Measurements from ENCODE around the gene ELAC2. TPM values are rescaled to one million over a fixed set of nuclear protein-coding genes. Genes with fewer than 3 reads are reported as not detected.

The ELAC2 gene
- total and polyA plus RNA-seq, 5 donors, result 28.2 to 52.0 (median 48.3) TPM

DNA sequence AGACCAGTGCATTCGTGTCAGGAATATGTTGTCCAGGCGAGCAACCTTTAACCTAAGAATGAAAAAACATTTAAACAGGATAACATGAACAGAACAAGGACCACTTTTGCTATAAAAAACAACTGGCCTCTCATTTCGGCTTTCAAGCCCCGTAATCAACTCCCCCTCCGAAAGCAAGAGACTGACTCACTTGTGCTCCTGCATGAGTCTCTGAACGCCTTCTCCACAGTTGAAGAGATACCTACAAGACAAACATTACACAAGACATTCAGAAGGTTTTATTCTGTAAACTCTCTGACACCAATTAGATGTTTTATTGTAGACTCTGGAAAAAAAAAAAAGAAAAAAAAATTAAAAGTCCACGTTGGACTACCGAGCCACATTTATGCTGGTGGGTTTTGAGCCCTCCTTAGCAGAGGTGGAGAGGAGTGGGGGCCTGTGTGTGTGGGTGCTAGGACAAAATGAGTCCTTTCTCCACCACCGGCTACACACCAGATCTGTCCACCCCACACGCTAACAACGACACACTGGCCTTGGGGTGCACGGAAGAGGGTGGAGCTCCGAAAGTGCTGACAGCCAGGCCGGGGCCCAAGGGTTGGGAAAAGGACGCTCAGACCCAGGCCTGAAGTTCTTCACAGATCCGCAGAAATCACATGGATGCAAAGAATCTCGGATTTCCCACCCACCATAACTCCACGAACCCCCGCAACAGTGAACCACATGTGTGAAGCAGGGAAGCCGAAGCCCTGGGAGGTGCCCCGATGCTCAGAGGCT lies 759 bp downstream of the ELAC2 start:
- peak; percentile 15 to 57 for ATAC-seq
- intact Hi-C loops (cut with DNase I), result no loop called here
- H3K4me3 ChIP-seq (ENCODE audit: low read length), result peak overlapping the region; percentile 81
- WGBS, result 19% methylated on average over 21 of the region's 21 CpGs
- H3K27me3 ChIP-seq (ENCODE audit: control insufficient read depth, insufficient read depth), result no peaks in the 10 kb centered on the region
- no peaks in the 10 kb centered on the region for H3K4me1 ChIP-seq (ENCODE audit: control insufficient read depth, insufficient read depth, low read length)
- H3K27ac ChIP-seq (ENCODE audit: low read length), result peak overlapping the region; percentile 82
- no peak for DNase-seq
- H3K9me3 ChIP-seq (ENCODE audit: control insufficient read depth, low read length), result no peaks in the 10 kb centered on the region

DNA sequence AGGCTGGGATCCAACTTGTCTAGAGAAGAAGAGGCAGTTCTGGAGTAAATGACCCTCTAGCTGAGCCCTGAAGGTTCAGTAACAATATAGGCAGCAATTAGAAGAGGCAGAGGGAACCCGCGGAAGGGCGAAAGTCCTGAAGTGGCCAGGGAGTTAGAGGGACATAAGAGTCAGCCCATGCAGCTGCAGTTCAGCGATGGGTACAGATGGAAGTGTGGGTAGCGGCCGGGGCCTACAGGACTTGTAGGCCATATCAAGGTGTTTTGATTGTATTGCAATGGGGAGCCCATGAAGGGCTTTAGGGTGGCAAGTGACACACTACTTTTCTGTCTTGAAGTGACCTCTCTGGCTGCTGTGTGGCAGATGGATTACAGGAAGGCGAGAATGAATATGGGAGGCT lies 3.0 kb downstream of the ELAC2 start:
- intact Hi-C loops (cut with DNase I), result no loop called here
- 89% methylated on average over 7 of the region's 7 CpGs for WGBS

DNA sequence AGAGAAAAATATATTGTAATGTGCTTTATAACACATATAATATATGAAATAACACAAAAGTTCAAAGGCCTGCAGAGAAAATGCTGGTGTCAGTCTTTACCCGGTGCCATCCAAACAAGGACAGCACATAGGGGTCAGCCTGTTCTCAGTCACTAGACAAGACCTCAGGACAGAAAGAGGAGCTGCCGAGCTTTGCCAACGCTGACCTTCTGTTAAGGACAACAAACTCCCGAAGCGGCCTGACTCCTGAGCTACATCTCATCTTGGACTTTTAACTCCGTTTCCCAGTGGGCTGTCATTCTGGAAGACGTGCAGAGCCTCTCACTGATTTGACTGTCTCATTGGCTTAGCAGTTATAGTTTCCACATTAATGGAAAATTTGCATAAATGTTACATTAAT lies 6.9 kb downstream of the ELAC2 start:
- intact Hi-C loops (cut with DNase I), result no loop called here
- H3K27me3 ChIP-seq (ENCODE audit: control insufficient read depth, insufficient read depth), result no peaks in the 10 kb centered on the region
- no peak for ATAC-seq
- no peaks in the 10 kb centered on the region for H3K4me1 ChIP-seq (ENCODE audit: control insufficient read depth, insufficient read depth, low read length)
- WGBS, result 62% methylated on average over 7 of the region's 7 CpGs
- no peak overlapping the region for H3K4me3 ChIP-seq (ENCODE audit: low read length)
- H3K9me3 ChIP-seq (ENCODE audit: control insufficient read depth, low read length), result no peaks in the 10 kb centered on the region
- DNase-seq, result no peak
- H3K27ac ChIP-seq (ENCODE audit: low read length), result no peak overlapping the region

More for the DNA sequence above, 3.0 kb downstream of the ELAC2 start:
- no peak overlapping the region for H3K27ac ChIP-seq (ENCODE audit: low read length)
- H3K4me1 ChIP-seq (ENCODE audit: control insufficient read depth, insufficient read depth, low read length), result no peaks in the 10 kb centered on the region
- H3K27me3 ChIP-seq (ENCODE audit: control insufficient read depth, insufficient read depth), result no peaks in the 10 kb centered on the region
- DNase-seq, result no peak
- no peaks in the 10 kb centered on the region for H3K9me3 ChIP-seq (ENCODE audit: control insufficient read depth, low read length)
- no peak overlapping the region for H3K4me3 ChIP-seq (ENCODE audit: low read length)
- no peak for ATAC-seq

DNA sequence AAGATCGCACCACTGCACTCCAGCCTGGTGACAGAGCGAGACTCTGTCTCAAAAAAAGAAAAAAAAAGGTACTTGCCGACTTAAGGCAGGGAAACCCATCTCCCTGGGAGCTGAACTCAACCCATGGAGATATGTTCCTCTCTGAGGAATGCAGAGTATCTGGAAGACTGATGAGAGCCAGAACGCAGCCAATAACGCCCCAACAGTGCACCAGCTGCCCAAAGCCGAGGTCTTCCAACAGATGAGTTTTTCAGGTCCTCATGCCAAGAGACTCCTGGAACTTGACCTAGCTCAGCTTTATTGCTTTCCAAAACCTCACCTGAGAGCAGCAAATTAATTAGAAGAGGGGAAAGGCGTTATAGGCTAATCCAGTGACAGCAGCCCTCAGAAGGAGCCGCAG lies 9.4 kb downstream of the ELAC2 start:
- intact Hi-C loops (cut with DNase I), result loop anchor here in 3 of 4 donors (10.0 kb wide), 3 partner anchors 754 to 834 kb away; no protein-coding TSS in a partner anchor
- Histone ChIP-seq H3K4me3 (ENCODE audit: low read length) (no peak overlapping the region), H3K27me3 (ENCODE audit: control insufficient read depth, insufficient read depth) (no peaks in the 10 kb centered on the region), H3K4me1 (ENCODE audit: control insufficient read depth, insufficient read depth, low read length) (no peaks in the 10 kb centered on the region), H3K9me3 (ENCODE audit: control insufficient read depth, low read length) (no peaks in the 10 kb centered on the region), H3K27ac (ENCODE audit: low read length) (no peak overlapping the region)
- DNase-seq (no peak), ATAC-seq (no peak)
- WGBS, result 87% methylated on average over 8 of the region's 8 CpGs

DNA sequence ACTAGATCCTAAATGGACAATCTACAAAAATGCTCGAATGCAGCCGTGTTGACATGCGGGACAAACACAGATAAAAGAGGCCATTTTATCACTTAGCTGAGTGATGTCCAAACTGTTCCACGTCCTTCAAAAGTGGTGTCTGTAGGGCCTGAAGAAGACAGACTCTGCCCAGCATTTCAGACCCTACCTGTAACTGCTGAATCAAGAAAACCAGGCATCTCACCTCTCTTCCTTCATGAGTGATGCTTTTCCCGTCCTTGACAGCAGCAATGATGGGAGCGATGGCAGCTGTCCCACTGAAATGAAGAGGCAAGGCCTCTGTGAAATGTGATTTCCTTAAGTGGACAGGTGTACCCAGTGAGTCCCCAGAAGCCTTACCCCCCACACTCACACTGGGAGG lies 12.3 kb downstream of the ELAC2 start:
- no peak overlapping the region for H3K27ac ChIP-seq (ENCODE audit: low read length)
- H3K4me1 ChIP-seq (ENCODE audit: control insufficient read depth, insufficient read depth, low read length), result no peaks in the 10 kb centered on the region
- no peak overlapping the region for H3K4me3 ChIP-seq (ENCODE audit: low read length)
- intact Hi-C loops (cut with DNase I), result loop anchor here in 3 of 4 donors (10.0 kb wide), 3 partner anchors 751 to 831 kb away; no protein-coding TSS in a partner anchor
- H3K9me3 ChIP-seq (ENCODE audit: control insufficient read depth, low read length), result no peaks in the 10 kb centered on the region
- ATAC-seq (no peak), DNase-seq (no peak)
- 77% methylated on average over 6 of the region's 6 CpGs for WGBS
- no peaks in the 10 kb centered on the region for H3K27me3 ChIP-seq (ENCODE audit: control insufficient read depth, insufficient read depth)

DNA sequence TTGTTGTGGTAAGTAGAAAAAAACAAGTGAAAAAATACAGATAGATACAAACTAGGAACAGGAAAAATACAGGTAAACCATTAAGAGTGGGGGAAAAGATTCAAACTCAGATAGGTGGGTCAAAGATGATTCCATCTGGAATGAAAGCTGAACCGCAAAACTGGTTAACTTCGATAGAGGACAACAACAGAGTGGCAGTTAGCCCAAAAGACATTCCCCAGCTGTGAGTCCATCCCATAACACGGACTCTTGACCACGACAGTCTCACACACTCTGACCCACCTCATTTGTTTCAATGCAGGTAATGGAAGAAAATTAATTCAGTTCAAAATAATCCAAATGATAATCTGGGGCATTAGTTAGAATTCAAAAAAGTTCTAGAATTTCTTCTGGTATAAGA lies 13.5 kb downstream of the ELAC2 start:
- no peaks in the 10 kb centered on the region for H3K9me3 ChIP-seq (ENCODE audit: control insufficient read depth, low read length)
- DNase-seq (no peak), ATAC-seq (no peak)
- intact Hi-C loops (cut with DNase I), result loop anchor here in 3 of 4 donors (5.0 to 10.0 kb wide), 4 partner anchors 77 to 830 kb away; no protein-coding TSS in a partner anchor
- H3K27ac ChIP-seq (ENCODE audit: low read length), result no peak overlapping the region
- no peak overlapping the region for H3K4me3 ChIP-seq (ENCODE audit: low read length)
- WGBS, result 73% methylated on average over 4 of the region's 4 CpGs
- H3K4me1 ChIP-seq (ENCODE audit: control insufficient read depth, insufficient read depth, low read length), result no peaks in the 10 kb centered on the region
- H3K27me3 ChIP-seq (ENCODE audit: control insufficient read depth, insufficient read depth), result no peaks in the 10 kb centered on the region

DNA sequence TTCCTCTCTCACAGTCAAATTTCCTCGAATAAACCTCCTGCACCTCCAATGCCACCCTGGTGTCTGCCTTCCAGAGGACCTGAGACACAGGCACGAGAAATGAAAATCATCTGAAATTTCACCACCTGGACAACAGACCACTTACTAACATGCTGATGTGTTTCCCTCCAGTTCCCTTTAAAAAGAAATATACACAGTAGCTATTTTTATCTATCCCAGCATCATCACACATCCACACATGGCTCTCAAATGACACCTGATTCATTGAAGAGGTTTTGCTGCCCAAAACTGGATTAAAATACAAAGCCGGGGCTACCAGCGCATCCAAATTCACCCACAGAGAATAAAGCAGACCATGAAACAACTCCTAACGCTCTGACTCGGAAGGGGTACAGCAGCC lies 13.9 kb downstream of the ELAC2 start:
- no peaks in the 10 kb centered on the region for H3K9me3 ChIP-seq (ENCODE audit: control insufficient read depth, low read length)
- no peaks in the 10 kb centered on the region for H3K4me1 ChIP-seq (ENCODE audit: control insufficient read depth, insufficient read depth, low read length)
- no peaks in the 10 kb centered on the region for H3K27me3 ChIP-seq (ENCODE audit: control insufficient read depth, insufficient read depth)
- DNase-seq (no peak), ATAC-seq (no peak)
- WGBS, result 92% methylated on average over 6 of the region's 6 CpGs
- H3K4me3 ChIP-seq (ENCODE audit: low read length), result no peak overlapping the region
- H3K27ac ChIP-seq (ENCODE audit: low read length), result no peak overlapping the region
- intact Hi-C loops (cut with DNase I), result loop anchor here in 3 of 4 donors (5.0 to 10.0 kb wide), 4 partner anchors 77 to 829 kb away; no protein-coding TSS in a partner anchor

DNA sequence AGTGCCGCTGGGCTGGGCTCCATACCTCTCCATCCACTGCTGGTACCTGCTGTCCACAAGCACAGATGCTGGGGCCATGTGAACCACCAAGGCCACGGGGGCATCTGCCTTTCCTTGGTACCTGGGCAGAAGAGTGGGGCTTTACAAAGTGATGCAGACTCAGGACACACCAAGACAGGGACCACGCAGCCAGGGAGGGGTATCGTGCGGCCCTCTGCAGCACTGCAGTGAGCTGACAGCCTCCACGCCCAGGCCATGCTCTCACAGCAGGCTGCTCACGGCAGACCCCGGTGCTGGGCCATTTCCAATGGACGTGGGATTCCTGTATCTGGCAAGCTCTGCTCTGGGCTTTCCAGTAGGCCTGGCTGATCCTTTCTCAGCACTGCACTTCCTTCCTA lies 14.4 kb downstream of the ELAC2 start:
- no peak overlapping the region for H3K4me3 ChIP-seq (ENCODE audit: low read length)
- no peaks in the 10 kb centered on the region for H3K9me3 ChIP-seq (ENCODE audit: control insufficient read depth, low read length)
- no peaks in the 10 kb centered on the region for H3K4me1 ChIP-seq (ENCODE audit: control insufficient read depth, insufficient read depth, low read length)
- H3K27me3 ChIP-seq (ENCODE audit: control insufficient read depth, insufficient read depth), result no peaks in the 10 kb centered on the region
- intact Hi-C loops (cut with DNase I), result loop anchor here in 3 of 4 donors (5.0 to 10.0 kb wide), 4 partner anchors 76 to 829 kb away; no protein-coding TSS in a partner anchor
- no peak for DNase-seq
- peak; percentile 20 to 37 for ATAC-seq
- H3K27ac ChIP-seq (ENCODE audit: low read length), result no peak overlapping the region
- WGBS, result 68% methylated on average over 9 of the region's 9 CpGs

DNA sequence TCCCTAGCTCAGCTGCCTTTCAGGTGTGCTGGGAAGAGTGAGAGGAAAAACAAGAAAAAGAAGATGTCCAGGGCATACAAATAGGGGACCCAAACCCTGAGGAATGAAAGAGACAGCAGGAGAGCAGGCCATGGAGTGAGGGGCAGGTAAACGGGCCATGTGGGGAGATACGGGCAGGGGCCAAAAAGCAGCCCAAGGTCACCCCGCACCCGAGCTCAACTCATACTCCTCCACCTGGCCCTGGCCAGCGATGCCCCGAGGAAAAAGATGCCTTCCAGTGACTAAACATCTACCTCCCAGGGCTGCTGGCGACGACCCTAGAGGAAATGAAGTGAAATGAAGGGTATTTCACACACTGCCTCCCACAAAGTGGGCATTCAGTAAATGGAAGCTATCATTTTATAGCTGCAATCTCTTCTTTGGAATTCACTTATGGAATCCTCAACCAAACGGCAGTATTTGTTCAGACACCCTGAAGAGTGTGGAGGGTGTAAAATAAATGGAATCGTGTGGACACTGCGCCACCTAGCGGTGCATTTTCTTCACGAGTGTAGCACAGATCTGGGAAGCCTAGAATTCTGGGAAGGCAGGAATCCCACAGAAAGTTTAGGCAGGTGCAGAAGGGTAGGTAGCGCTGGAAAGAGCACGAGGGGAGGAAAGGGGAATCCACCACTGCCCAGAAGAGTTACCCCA lies 14.9 kb downstream of the ELAC2 start:
- DNase-seq (peak; percentile 81 to 95 (median 86)), ATAC-seq (peak; percentile 82 to 87)
- H3K27me3 ChIP-seq (ENCODE audit: control insufficient read depth, insufficient read depth), result no peaks in the 10 kb centered on the region
- 42% methylated on average over 15 of the region's 15 CpGs for WGBS
- no peaks in the 10 kb centered on the region for H3K9me3 ChIP-seq (ENCODE audit: control insufficient read depth, low read length)
- no peaks in the 10 kb centered on the region for H3K4me1 ChIP-seq (ENCODE audit: control insufficient read depth, insufficient read depth, low read length)
- H3K4me3 ChIP-seq (ENCODE audit: low read length), result no peak overlapping the region
- intact Hi-C loops (cut with DNase I), result loop anchor here in 3 of 4 donors (5.0 to 10.0 kb wide), 4 partner anchors 76 to 828 kb away; no protein-coding TSS in a partner anchor
- H3K27ac ChIP-seq (ENCODE audit: low read length), result no peak overlapping the region

DNA sequence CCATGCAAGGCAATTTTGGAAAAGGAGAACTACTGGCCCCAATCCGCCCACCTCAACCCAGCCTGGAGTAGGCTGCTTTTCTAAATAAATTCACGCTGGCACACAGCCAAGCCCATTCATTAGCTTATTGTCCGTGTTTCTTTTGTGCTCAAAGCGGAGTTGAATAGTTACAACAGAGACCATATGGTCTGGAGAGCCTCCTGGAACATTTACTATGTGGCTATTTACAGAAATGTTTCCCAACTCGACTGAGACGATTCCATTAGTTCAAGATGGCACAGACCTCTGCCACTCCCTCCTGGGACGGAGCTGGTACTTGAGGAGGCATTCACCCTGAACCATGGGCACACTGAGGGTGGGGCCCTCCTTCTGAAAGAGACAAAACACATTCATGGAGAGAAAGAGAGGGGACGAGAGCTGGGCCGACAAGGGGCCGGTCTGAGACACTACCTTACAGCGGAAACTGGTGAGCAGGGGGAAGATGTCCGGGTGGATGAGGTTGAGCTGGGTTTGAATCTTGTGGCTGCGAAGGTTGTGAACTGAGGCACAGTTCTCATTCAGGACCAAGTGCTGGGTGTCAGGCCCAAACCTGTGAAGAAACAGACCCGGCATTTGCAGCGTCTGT lies 15.7 kb downstream of the ELAC2 start:
- WGBS, result 62% methylated on average over 15 of the region's 15 CpGs
- DNase-seq, result no peak
- Histone ChIP-seq H3K9me3 (ENCODE audit: control insufficient read depth, low read length) (no peaks in the 10 kb centered on the region), H3K27ac (ENCODE audit: low read length) (no peak overlapping the region), H3K4me1 (ENCODE audit: control insufficient read depth, insufficient read depth, low read length) (no peaks in the 10 kb centered on the region), H3K27me3 (ENCODE audit: control insufficient read depth, insufficient read depth) (no peaks in the 10 kb centered on the region), H3K4me3 (ENCODE audit: low read length) (no peak overlapping the region)
- intact Hi-C loops (cut with DNase I), result loop anchor here in 3 of 4 donors (5.0 to 10.0 kb wide), 4 partner anchors 75 to 827 kb away; no protein-coding TSS in a partner anchor
- ATAC-seq, result no peak

Data from right cardiac atrium (tissue), 5 donors.